ENCODE results near the gene FMN2. TPM values are rescaled to one million over a fixed set of nuclear protein-coding genes. Genes with fewer than 3 reads are reported as not detected.

The FMN2 gene
- total RNA-seq, 1 experiment from 2014 or later: 0.59 TPM

DNA sequence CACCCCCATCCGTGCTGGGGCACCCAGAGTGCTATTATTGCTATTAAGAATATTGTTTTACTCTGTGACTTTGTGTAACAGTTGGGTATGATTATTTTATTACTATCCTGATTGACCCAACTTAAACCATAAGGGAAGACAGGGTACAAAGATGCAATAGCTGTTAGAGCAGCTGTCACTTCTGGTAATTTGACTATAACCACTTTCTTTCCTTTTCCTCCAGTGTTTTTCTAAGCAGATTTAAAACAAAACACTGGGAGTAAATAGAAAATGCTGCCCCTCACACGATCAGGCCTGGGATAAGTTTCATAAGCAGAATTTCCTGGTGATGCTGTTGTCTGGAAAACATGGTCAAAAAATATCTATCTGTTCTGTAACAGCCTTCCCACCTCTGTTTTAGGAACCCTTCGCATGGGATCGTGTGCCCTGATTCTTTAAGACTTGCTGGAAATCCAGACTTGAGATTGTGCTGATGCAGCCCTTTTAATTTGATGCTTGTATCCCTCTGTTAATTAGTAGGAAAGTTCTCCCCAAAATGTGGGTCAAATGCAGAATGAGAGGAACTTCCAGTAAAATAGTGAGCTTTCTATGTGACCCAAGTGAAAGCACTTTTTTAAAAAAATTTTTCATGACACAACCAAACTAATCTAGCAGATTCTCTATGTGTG is 165.3 kb downstream of the FMN2 start:
- WGBS (ENCODE audit: extremely low coverage, insufficient read length, low lambda C conversion rate): no CpG with 5 or more reads among the region's 4 CpGs
- no peak overlapping the region for H3T11ph ChIP-seq (ENCODE audit: low read length)
- H2BK12ac ChIP-seq (ENCODE audit: insufficient read length, low read depth, low read length): no peak overlapping the region
- H3K27me3 ChIP-seq (ENCODE audit: insufficient read depth, low read length): no peaks in the 10 kb centered on the region
- Mint-ChIP-seq H3K27me3 (ENCODE audit: low read depth) (no peaks in the 10 kb centered on the region), H3K27ac (no peak overlapping the region), H3K4me1 (peaks cover 0 to 3% of the 10 kb centered on the region in 2 experiments; a peak in 1 of 4 replicates), H3K9me3 (no peaks in the 10 kb centered on the region; a peak in 1 of 5 replicates), H3K36me3 (ENCODE audit: insufficient read depth in 1 of 3, low read depth in 3 of 3) (no peaks in the 10 kb centered on the region; a peak in 1 of 7 replicates), H3K4me3 (no peak overlapping the region)
- H4K5ac ChIP-seq (ENCODE audit: insufficient read length, low read depth, low read length): no peak overlapping the region
- no peak overlapping the region for H2BK120ac ChIP-seq (ENCODE audit: low read depth, low read length, poor library complexity, severe bottlenecking)
- no peak overlapping the region for H3K4ac ChIP-seq (ENCODE audit: low read depth, low read length)
- H3K79me1 ChIP-seq (ENCODE audit: insufficient read depth, low read depth, low read length, poor library complexity, severe bottlenecking): no peaks in the 10 kb centered on the region
- no peaks in the 10 kb centered on the region for H3K4me1 ChIP-seq (ENCODE audit: insufficient read depth, low read length)
- no peak overlapping the region for H2AK5ac ChIP-seq (ENCODE audit: insufficient read length, low read length)
- H3K18ac ChIP-seq (ENCODE audit: insufficient read length, low read depth, low read length): no peak overlapping the region
- no peak overlapping the region for H3K23ac ChIP-seq (ENCODE audit: insufficient read length, low read depth, low read length)
- H3K23me2 ChIP-seq (ENCODE audit: insufficient read length, low read depth, low read length, poor library complexity, severe bottlenecking): no peaks in the 10 kb centered on the region
- no peaks in the 10 kb centered on the region for H3K9me3 ChIP-seq (ENCODE audit: control insufficient read depth, low read depth, low read length)
- H2BK15ac ChIP-seq (ENCODE audit: low read depth, low read length): no peak overlapping the region
- H3K9ac ChIP-seq (ENCODE audit: extremely low read depth, insufficient read length, low read length): no peak overlapping the region
- no peak overlapping the region for H2BK5ac ChIP-seq (ENCODE audit: insufficient read length, low read length)
- H3K27ac ChIP-seq (ENCODE audit: insufficient read length, low read depth, low read length): no peak overlapping the region
- no peak overlapping the region for H2BK20ac ChIP-seq (ENCODE audit: low read depth, low read length, poor library complexity, severe bottlenecking)
- no peak for DNase-seq
- H4K91ac ChIP-seq (ENCODE audit: insufficient read length, low read depth, low read length): no peak overlapping the region
- H3K4me2 ChIP-seq (ENCODE audit: insufficient read depth, insufficient read length, low read length): no peak overlapping the region
- H4K20me1 ChIP-seq (ENCODE audit: control insufficient read depth, insufficient read depth, insufficient read length): no peaks in the 10 kb centered on the region
- no peak overlapping the region for H3K56ac ChIP-seq (ENCODE audit: insufficient read length, low read depth, low read length)
- no peak overlapping the region for H4K8ac ChIP-seq (replicated peaks; ENCODE audit: insufficient read length, low read depth, low read length)
- TF ChIP-seq, protein P1, sequence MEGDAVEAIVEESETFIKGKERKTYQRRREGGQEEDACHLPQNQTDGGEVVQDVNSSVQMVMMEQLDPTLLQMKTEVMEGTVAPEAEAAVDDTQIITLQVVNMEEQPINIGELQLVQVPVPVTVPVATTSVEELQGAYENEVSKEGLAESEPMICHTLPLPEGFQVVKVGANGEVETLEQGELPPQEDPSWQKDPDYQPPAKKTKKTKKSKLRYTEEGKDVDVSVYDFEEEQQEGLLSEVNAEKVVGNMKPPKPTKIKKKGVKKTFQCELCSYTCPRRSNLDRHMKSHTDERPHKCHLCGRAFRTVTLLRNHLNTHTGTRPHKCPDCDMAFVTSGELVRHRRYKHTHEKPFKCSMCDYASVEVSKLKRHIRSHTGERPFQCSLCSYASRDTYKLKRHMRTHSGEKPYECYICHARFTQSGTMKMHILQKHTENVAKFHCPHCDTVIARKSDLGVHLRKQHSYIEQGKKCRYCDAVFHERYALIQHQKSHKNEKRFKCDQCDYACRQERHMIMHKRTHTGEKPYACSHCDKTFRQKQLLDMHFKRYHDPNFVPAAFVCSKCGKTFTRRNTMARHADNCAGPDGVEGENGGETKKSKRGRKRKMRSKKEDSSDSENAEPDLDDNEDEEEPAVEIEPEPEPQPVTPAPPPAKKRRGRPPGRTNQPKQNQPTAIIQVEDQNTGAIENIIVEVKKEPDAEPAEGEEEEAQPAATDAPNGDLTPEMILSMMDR (conservative IDR thresholded peaks at IDR 0.05): no peak
- H2AFZ ChIP-seq (ENCODE audit: low read length): no peak overlapping the region
- no peak overlapping the region for H3K14ac ChIP-seq (ENCODE audit: insufficient read depth, low read length)
- H3K79me2 ChIP-seq (ENCODE audit: insufficient read depth, low read length): no peaks in the 10 kb centered on the region
